ENCODE measurements around the gene DPY19L3. TPM values are rescaled to one million over a fixed set of nuclear protein-coding genes. Genes with fewer than 3 reads are reported as not detected.
A peak's percentile ranks its signal among the peaks of the same experiment; 100 is the strongest.

DPY19L3 gene
- 23.3 and 25.2 TPM in 2 replicates for polyA plus RNA-seq (2012; rRNA removed)
- polyA plus RNA-seq (2012; cell fraction: cytosol; rRNA removed): 10.2 and 15.5 TPM in 2 replicates
- polyA plus RNA-seq (2012; cell fraction: nucleus; rRNA removed): 98.0 and 110 TPM in 2 replicates

DNA sequence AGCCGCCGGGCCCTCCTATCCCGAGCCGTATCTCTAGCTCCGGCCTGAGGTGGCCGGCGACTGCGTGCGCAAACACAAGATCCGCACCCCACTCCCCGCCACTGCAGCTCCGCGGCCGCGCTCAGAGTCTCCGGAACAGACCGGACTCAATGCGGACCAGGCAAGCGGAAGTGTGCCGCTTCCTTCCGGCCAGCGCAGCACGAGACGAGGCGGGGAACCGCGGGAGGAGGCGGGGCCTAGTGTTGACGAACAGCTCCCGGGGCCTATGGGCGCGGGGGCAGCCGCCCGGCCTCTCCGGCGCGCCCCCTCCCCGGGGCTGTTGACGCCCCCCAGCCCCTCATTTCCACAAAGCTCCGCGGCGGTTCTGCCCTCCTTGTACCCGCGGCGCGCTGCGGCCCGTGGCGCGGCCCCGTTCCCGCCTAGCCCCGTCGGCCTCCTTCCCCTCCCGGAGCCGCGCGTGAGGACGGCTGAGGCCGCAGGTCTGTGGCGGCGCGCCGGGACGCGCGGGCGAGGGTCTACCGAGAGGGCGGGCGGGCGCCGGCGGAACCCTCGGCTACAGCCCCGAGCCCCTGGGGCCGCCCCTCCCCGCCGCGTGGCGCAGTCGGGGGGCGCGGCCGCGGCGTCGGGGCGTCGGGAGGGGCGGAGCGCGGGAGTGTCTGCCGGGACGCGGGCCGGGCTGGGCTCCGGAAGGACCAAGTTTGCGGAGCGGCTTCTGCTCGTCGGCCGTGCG is at the start of gene DPY19L3:
TSS of gene DPY19L3 (plus strand) at position 340 of the 730 bp plus-strand sequence. CDS start 2,484 bp downstream, outside the sequence.
- Histone ChIP-seq H3K4me1 (ENCODE audit: control insufficient read depth in 1 of 2, insufficient read depth in 2 of 2, low read depth in 1 of 2, low read length in 1 of 2) (peaks cover 14 to 19% of the 10 kb centered on the region in 2 experiments), H3K36me3 (replicated peaks in 1 of 2; ENCODE audit: control insufficient read depth in 1 of 2, insufficient read depth in 2 of 2, low read length in 1 of 2) (peaks cover 20 to 25% of the 10 kb centered on the region in 2 experiments), H2AFZ (ENCODE audit: low read depth) (peak within 1 kb of the TSS; percentile 88; the same call in 1 of the 2 replicates), H4K20me1 (ENCODE audit: insufficient read depth) (no peaks in the 10 kb centered on the region), H3K79me2 (ENCODE audit: insufficient read depth) (peaks cover 45% of the 10 kb centered on the region), H3K4me2 (peak within 1 kb of the TSS; percentile 97), H3K9me3 (no peaks in the 10 kb centered on the region), H3K9ac (peak within 1 kb of the TSS; percentile 97), H3K4me3 (ENCODE audit: low read depth in 2 of 2, low read length in 1 of 2) (peak within 1 kb of the TSS; percentile 66 to 90), H3K9me2 (no peaks in the 10 kb centered on the region), H3F3A (replicated peaks; ENCODE audit: insufficient read depth) (no peaks in the 10 kb centered on the region), H3K27ac (ENCODE audit: low read depth in 2 of 2, low read length in 1 of 2) (peak within 1 kb of the TSS; percentile 93 to 94), H3K27me3 (ENCODE audit: insufficient read depth) (no peaks in the 10 kb centered on the region)
- POLR2A ChIA-PET: interaction anchor here (0.7 to 1.5 kb wide), 8 partner anchors 9 to 175 kb away, joined by 3 to 9 read pairs (median 4); partner anchors contain the start of genes PDCD5 and ZNF507
- peak; percentile 99 for DNase-seq
- 5% methylated on average over 16 of the region's 104 CpGs for WGBS (ENCODE audit: low lambda C conversion rate)
- CTCF ChIA-PET: interaction anchor here (0.6 to 1.5 kb wide), 6 partner anchors 28 to 1740 kb away, joined by 3 to 5 read pairs (median 3); no protein-coding TSS in a partner anchor
- TF ChIP-seq, protein P1, sequence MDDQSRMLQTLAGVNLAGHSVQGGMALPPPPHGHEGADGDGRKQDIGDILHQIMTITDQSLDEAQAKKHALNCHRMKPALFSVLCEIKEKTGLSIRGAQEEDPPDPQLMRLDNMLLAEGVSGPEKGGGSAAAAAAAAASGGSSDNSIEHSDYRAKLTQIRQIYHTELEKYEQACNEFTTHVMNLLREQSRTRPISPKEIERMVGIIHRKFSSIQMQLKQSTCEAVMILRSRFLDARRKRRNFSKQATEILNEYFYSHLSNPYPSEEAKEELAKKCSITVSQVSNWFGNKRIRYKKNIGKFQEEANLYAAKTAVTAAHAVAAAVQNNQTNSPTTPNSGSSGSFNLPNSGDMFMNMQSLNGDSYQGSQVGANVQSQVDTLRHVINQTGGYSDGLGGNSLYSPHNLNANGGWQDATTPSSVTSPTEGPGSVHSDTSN (IDR thresholded peaks at IDR 0.05): peak; percentile 98
- TF ChIP-seq RFX5 (IDR thresholded peaks at IDR 0.05; ENCODE audit: low read length) (no peak), TEAD4 (IDR thresholded peaks at IDR 0.05; ENCODE audit: borderline replicate concordance, insufficient read depth) (no peak), MAX (IDR thresholded peaks at IDR 0.05; ENCODE audit: low read depth) (peak; percentile 91), FOXJ3 (CRISPR knock-in tag; IDR thresholded peaks at IDR 0.05) (no peak), JUND (IDR thresholded peaks at IDR 0.05) (no peak), RAD21 (IDR thresholded peaks at IDR 0.05; ENCODE audit: low read length) (no peak), NRF1 (IDR thresholded peaks at IDR 0.05; ENCODE audit: low read depth, low read length) (no peak), POLR2AphosphoS5 (IDR thresholded peaks at IDR 0.05; ENCODE audit: low read depth, low read length) (peak; percentile 98), NFIC (IDR thresholded peaks at IDR 0.05; ENCODE audit: borderline replicate concordance) (no peak), SIN3A (IDR thresholded peaks at IDR 0.05; ENCODE audit: borderline replicate concordance, low read depth, low read length) (peak; percentile 79; the same call in 1 of the 2 replicates), USF1 (IDR thresholded peaks at IDR 0.05; ENCODE audit: borderline replicate concordance, low read depth) (no peak; the same call in 1 of the 2 replicates), CTCF (IDR thresholded peaks at IDR 0.05) (no peak), MXI1 (IDR thresholded peaks at IDR 0.05; ENCODE audit: low read depth, low read length) (peak; percentile 77; the same call in 1 of the 2 replicates), GABPA (IDR thresholded peaks at IDR 0.05; ENCODE audit: low read depth) (peak; percentile 91), MEF2A (IDR thresholded peaks at IDR 0.05; ENCODE audit: borderline replicate concordance, low read depth) (no peak), TAF1 (IDR thresholded peaks at IDR 0.05; ENCODE audit: borderline replicate concordance, low read depth, low read length) (peak; percentile 93), TCF12 (IDR thresholded peaks at IDR 0.05) (no peak), YY1 (IDR thresholded peaks at IDR 0.05; ENCODE audit: low read depth) (0 out of 2 replicates have a peak, but pooled peaks have one; percentile 17)
- TF ChIP-seq, protein P2, sequence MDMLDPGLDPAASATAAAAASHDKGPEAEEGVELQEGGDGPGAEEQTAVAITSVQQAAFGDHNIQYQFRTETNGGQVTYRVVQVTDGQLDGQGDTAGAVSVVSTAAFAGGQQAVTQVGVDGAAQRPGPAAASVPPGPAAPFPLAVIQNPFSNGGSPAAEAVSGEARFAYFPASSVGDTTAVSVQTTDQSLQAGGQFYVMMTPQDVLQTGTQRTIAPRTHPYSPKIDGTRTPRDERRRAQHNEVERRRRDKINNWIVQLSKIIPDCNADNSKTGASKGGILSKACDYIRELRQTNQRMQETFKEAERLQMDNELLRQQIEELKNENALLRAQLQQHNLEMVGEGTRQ (IDR thresholded peaks at IDR 0.05; ENCODE audit: borderline replicate concordance, low read depth, low read length): no peak
- TF ChIP-seq, protein P3, sequence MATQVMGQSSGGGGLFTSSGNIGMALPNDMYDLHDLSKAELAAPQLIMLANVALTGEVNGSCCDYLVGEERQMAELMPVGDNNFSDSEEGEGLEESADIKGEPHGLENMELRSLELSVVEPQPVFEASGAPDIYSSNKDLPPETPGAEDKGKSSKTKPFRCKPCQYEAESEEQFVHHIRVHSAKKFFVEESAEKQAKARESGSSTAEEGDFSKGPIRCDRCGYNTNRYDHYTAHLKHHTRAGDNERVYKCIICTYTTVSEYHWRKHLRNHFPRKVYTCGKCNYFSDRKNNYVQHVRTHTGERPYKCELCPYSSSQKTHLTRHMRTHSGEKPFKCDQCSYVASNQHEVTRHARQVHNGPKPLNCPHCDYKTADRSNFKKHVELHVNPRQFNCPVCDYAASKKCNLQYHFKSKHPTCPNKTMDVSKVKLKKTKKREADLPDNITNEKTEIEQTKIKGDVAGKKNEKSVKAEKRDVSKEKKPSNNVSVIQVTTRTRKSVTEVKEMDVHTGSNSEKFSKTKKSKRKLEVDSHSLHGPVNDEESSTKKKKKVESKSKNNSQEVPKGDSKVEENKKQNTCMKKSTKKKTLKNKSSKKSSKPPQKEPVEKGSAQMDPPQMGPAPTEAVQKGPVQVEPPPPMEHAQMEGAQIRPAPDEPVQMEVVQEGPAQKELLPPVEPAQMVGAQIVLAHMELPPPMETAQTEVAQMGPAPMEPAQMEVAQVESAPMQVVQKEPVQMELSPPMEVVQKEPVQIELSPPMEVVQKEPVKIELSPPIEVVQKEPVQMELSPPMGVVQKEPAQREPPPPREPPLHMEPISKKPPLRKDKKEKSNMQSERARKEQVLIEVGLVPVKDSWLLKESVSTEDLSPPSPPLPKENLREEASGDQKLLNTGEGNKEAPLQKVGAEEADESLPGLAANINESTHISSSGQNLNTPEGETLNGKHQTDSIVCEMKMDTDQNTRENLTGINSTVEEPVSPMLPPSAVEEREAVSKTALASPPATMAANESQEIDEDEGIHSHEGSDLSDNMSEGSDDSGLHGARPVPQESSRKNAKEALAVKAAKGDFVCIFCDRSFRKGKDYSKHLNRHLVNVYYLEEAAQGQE (IDR thresholded peaks at IDR 0.05; ENCODE audit: low read depth, low read length): no peak; the same call in 1 of the 2 replicates
- TF ChIP-seq, protein P4, sequence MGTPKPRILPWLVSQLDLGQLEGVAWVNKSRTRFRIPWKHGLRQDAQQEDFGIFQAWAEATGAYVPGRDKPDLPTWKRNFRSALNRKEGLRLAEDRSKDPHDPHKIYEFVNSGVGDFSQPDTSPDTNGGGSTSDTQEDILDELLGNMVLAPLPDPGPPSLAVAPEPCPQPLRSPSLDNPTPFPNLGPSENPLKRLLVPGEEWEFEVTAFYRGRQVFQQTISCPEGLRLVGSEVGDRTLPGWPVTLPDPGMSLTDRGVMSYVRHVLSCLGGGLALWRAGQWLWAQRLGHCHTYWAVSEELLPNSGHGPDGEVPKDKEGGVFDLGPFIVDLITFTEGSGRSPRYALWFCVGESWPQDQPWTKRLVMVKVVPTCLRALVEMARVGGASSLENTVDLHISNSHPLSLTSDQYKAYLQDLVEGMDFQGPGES (IDR thresholded peaks at IDR 0.05; ENCODE audit: low read depth, low read length): no peak; the same call in 1 of the 2 replicates

Data from SK-N-SH (cell line).